PC-9 (cell line): ENCODE measurements around the gene PPP2R2C. TPM values are rescaled to one million over a fixed set of nuclear protein-coding genes. Genes with fewer than 3 reads are reported as not detected.

Experiments used
- BruUV-seq: library from RNA; stranded (reverse); fragments of 400-500 nt; replicated peaks from 2 replicates; lab custom pipeline; 2021; lab: Mats Ljungman, UMichigan
- CTCF ChIA-PET: fragments of 300-600 bp; sonication (Branson Sonifier 250); formaldehyde crosslinking; loops from one replicate; lab custom pipeline; 2022; ENCODE audit warnings: antibody characterized with exemption; lab: Charles Lee
- POLR2A ChIA-PET: fragments of 300-600 bp; sonication (Branson Sonifier 250); formaldehyde crosslinking; loops from one replicate; lab custom pipeline; 2022; ENCODE audit warnings: antibody characterized with exemption; ENCODE audit not compliant: unreplicated experiment; lab: Charles Lee
- DNase-seq, 2 experiments: peaks; one replicate each; pipeline versions ENCODE4 v3.0.0 to v3.0.0-alpha.2; 2015 to 2022; ENCODE audit warnings: mixed read lengths in 1 of 2
- H2AFZ ChIP-seq: fragments of 200-600 bp; sonication (generic); 2 replicates; pipeline ENCODE4 v1.8.1; 2017; ENCODE audit warnings: antibody characterized with exemption
- H3F3A ChIP-seq: fragments of 200-600 bp; sonication (generic); 2 replicates; pipeline ENCODE4 v1.8.1; 2017; ENCODE audit warnings: antibody characterized with exemption, mild to moderate bottlenecking, low read depth; ENCODE audit not compliant: insufficient read depth
- H3K27ac ChIP-seq: fragments of 200-600 bp; sonication (generic); 2 replicates; pipeline ENCODE4 v1.6.1; 2016; ENCODE audit warnings: mixed run types
- H3K27me3 ChIP-seq: fragments of 200-600 bp; sonication (generic); 2 replicates; pipeline ENCODE4 v1.6.1; 2016; ENCODE audit warnings: low read depth, mixed run types; ENCODE audit not compliant: insufficient read depth
- H3K36me3 ChIP-seq: fragments of 200-600 bp; sonication (generic); 2 replicates; pipeline ENCODE4 v1.6.1; 2016; ENCODE audit warnings: low read depth, mixed run types
- H3K4me1 ChIP-seq: fragments of 200-600 bp; sonication (generic); replicated peaks from 2 replicates; pipeline ENCODE4 v1.6.1; 2016; ENCODE audit warnings: mixed run types; ENCODE audit not compliant: insufficient read depth
- H3K4me2 ChIP-seq: fragments of 200-600 bp; sonication (generic); 2 replicates; pipeline ENCODE4 v1.6.1; 2017; ENCODE audit warnings: mixed run types
- H3K4me3 ChIP-seq: fragments of 200-600 bp; sonication (generic); 2 replicates; pipeline ENCODE4 v1.6.1; 2016; ENCODE audit warnings: mixed run types
- H3K79me2 ChIP-seq: fragments of 200-600 bp; sonication (generic); 2 replicates; pipeline ENCODE4 v1.6.1; 2017; ENCODE audit warnings: low read depth, mixed run types
- H3K9me2 ChIP-seq: fragments of 200-600 bp; sonication (generic); 2 replicates; pipeline ENCODE4 v1.8.1; 2017; ENCODE audit warnings: mild to moderate bottlenecking; ENCODE audit not compliant: insufficient read depth
- H3K9me3 ChIP-seq: fragments of 200-600 bp; sonication (generic); 2 replicates; pipeline ENCODE4 v1.8.1; 2016; ENCODE audit warnings: low read depth; ENCODE audit not compliant: insufficient read depth
- H4K20me1 ChIP-seq: fragments of 200-600 bp; sonication (generic); 2 replicates; pipeline ENCODE4 v1.8.1; 2017; ENCODE audit not compliant: insufficient read depth
- CTCF ChIP-seq: fragments of 200-600 bp; sonication (generic); conservative IDR thresholded peaks from 2 replicates; pipeline ENCODE4 v1.6.1; 2017; ENCODE audit warnings: mixed run types, antibody characterized with exemption, mild to moderate bottlenecking, moderate library complexity
- EZH2 ChIP-seq: fragments of 200-600 bp; sonication (generic); IDR thresholded peaks from 2 replicates; pipeline ENCODE4 v1.8.0; 2017; ENCODE audit warnings: antibody characterized with exemption, low read depth
- intact Hi-C: fragments of 100-400 bp; cut with micrococcal nuclease; formaldehyde crosslinking; loops from one replicate; pipeline ENCODE4 v1.10.0; 2022; ENCODE audit not compliant: unreplicated experiment
- total RNA-seq: library from RNA; stranded (reverse); gene quantifications from 2 replicates; pipeline ENCODE4 v1.2.3, GENCODE V29; 2021

The PPP2R2C gene
- total RNA-seq, 1 experiment from 2014 or later, result 40.9 TPM

GRCh38 chr4:6341696-6342095 lies 130.7 kb downstream of the PPP2R2C start:
- TF ChIP-seq CTCF, result no peak
- no peak for TF ChIP-seq EZH2
- no peaks in the 10 kb centered on the region for H3K9me2 ChIP-seq
- peaks cover 18% of the 10 kb centered on the region for H3K4me1 ChIP-seq
- no TSS peak for BruUV-seq
- H3K79me2 ChIP-seq, result no peaks in the 10 kb centered on the region
- CTCF ChIA-PET, result no interaction called here
- H3K36me3 ChIP-seq, result no peaks in the 10 kb centered on the region
- no peak overlapping the region for H3K4me3 ChIP-seq
- no peak overlapping the region for H3K27ac ChIP-seq
- no peak overlapping the region for H3K4me2 ChIP-seq
- H4K20me1 ChIP-seq, result no peaks in the 10 kb centered on the region
- POLR2A ChIA-PET, result interaction anchor here (0.6 kb wide), 1 partner anchor 136 kb away, joined by 4 read pairs; no protein-coding TSS in a partner anchor
- intact Hi-C loops, result loop anchor here (5.0 kb wide), 2 partner anchors 131 to 741 kb away; partner anchors contain the start of gene PPP2R2C
- no peak overlapping the region for H2AFZ ChIP-seq
- DNase-seq, result no peak
- no peaks in the 10 kb centered on the region for H3K27me3 ChIP-seq
- H3F3A ChIP-seq, result peaks cover 18% of the 10 kb centered on the region
- H3K9me3 ChIP-seq, result no peaks in the 10 kb centered on the region

- Histone ChIP-seq H2AFZ (no peak overlapping the region), H3K4me3 (no peak overlapping the region), H3K9me3 (no peaks in the 10 kb centered on the region), H4K20me1 (no peaks in the 10 kb centered on the region), H3K27me3 (no peaks in the 10 kb centered on the region), H3K27ac (no peak overlapping the region), H3K36me3 (no peaks in the 10 kb centered on the region), H3K9me2 (no peaks in the 10 kb centered on the region), H3K4me1 (peaks cover 18% of the 10 kb centered on the region), H3K79me2 (no peaks in the 10 kb centered on the region), H3F3A (peaks cover 16% of the 10 kb centered on the region), H3K4me2 (no peak overlapping the region)
- POLR2A ChIA-PET, result no interaction called here
- TF ChIP-seq EZH2, result no peak
- TF ChIP-seq CTCF, result no peak
- intact Hi-C loops, result loop anchor here (5.0 kb wide), 2 partner anchors 132 to 742 kb away; partner anchors contain the start of gene PPP2R2C
- no TSS peak for BruUV-seq
- CTCF ChIA-PET, result no interaction called here
- no peak for DNase-seq
Measured at GRCh38 chr4:6340446-6341015, 131.9 kb downstream of the PPP2R2C start.

- H3K4me2 ChIP-seq, result no peak overlapping the region
- TF ChIP-seq EZH2, result no peak
- no peak for TF ChIP-seq CTCF
- H4K20me1 ChIP-seq, result no peaks in the 10 kb centered on the region
- intact Hi-C loops, result loop anchor here (5.0 kb wide), 2 partner anchors 132 to 742 kb away; partner anchors contain the start of gene PPP2R2C
- no peaks in the 10 kb centered on the region for H3K27me3 ChIP-seq
- peaks cover 15% of the 10 kb centered on the region for H3K4me1 ChIP-seq
- POLR2A ChIA-PET, result no interaction called here
- peaks cover 15% of the 10 kb centered on the region for H3F3A ChIP-seq
- H2AFZ ChIP-seq, result no peak overlapping the region
- no peak overlapping the region for H3K4me3 ChIP-seq
- no TSS peak for BruUV-seq
- CTCF ChIA-PET, result no interaction called here
- H3K79me2 ChIP-seq, result no peaks in the 10 kb centered on the region
- no peak for DNase-seq
- H3K9me3 ChIP-seq, result no peaks in the 10 kb centered on the region
- H3K9me2 ChIP-seq, result no peaks in the 10 kb centered on the region
- H3K36me3 ChIP-seq, result no peaks in the 10 kb centered on the region
- H3K27ac ChIP-seq, result no peak overlapping the region
Measured at GRCh38 chr4:6339818-6340445, 132.5 kb downstream of the PPP2R2C start.
